ENCODE measurements around the gene CDYL. TPM values are rescaled to one million over a fixed set of nuclear protein-coding genes. Genes with fewer than 3 reads are reported as not detected.

The CDYL gene
- total RNA-seq, 1 experiment from 2014 or later, result 38.4 TPM

- Histone ChIP-seq H3K9me3 (ENCODE audit: low read length) (no peaks in the 10 kb centered on the region), H3F3A (ENCODE audit: low read length, unreplicated experiment) (no peaks in the 10 kb centered on the region), H4K20me1 (ENCODE audit: low read length) (peaks cover 8% of the 10 kb centered on the region), H3K27me3 (ENCODE audit: low read length) (no peaks in the 10 kb centered on the region), H3K27ac (ENCODE audit: low read length) (no peak overlapping the region), H3K4me1 (ENCODE audit: insufficient read depth, low read length) (peaks cover 28% of the 10 kb centered on the region), H3K4me2 (ENCODE audit: low read length) (no peak overlapping the region), H3K9me2 (replicated peaks; ENCODE audit: low read length) (no peaks in the 10 kb centered on the region), H3K9ac (ENCODE audit: low read length) (no peak overlapping the region), H3K36me3 (ENCODE audit: low read depth, low read length) (peaks cover 8% of the 10 kb centered on the region; the same call in 1 of the 2 replicates), H2AFZ (ENCODE audit: low read length) (no peak overlapping the region), H3K79me2 (ENCODE audit: low read length) (peaks cover 60% of the 10 kb centered on the region), H3K4me3 (ENCODE audit: low read length) (no peak overlapping the region)
- ChIA-PET CTCF (interaction anchor here (0.6 kb wide), 1 partner anchor 285 kb away, joined by 3 read pairs; no protein-coding TSS in a partner anchor), POLR2A (ENCODE audit: unreplicated experiment) (no interaction called here)
- ATAC-seq, result peak; percentile 10
- DNase-seq, result no peak
- intact Hi-C loops (cut with micrococcal nuclease), result no loop called here
- TF ChIP-seq CTCF (conservative IDR thresholded peaks at IDR 0.05; ENCODE audit: low read depth, low read length) (no peak), EZH2 (IDR thresholded peaks at IDR 0.05; ENCODE audit: low read length, unreplicated experiment) (no peak), EZH2phosphoT487 (IDR thresholded peaks at IDR 0.05; ENCODE audit: borderline replicate concordance, low read length) (no peak)
- BruUV-seq (replicated peaks), result no TSS peak
These were observed 133.0 kb downstream of the CDYL start for GRCh38 chr6:4909063-4909706.

GRCh38 chr6:4910037-4910760 lies 134.0 kb downstream of the CDYL start:
- no TSS peak for BruUV-seq (replicated peaks)
- CTCF ChIA-PET, result no interaction called here
- peaks cover 8% of the 10 kb centered on the region for H4K20me1 ChIP-seq (ENCODE audit: low read length)

More at GRCh38 chr6:4910037-4910760, 134.0 kb downstream of the CDYL start:
- H3K9me2 ChIP-seq (replicated peaks; ENCODE audit: low read length), result no peaks in the 10 kb centered on the region
- H3K4me1 ChIP-seq (ENCODE audit: insufficient read depth, low read length), result peaks cover 38% of the 10 kb centered on the region
- H2AFZ ChIP-seq (ENCODE audit: low read length), result no peak overlapping the region
- H3K9ac ChIP-seq (ENCODE audit: low read length), result no peak overlapping the region
- no peaks in the 10 kb centered on the region for H3F3A ChIP-seq (ENCODE audit: low read length, unreplicated experiment)
- peaks cover 8% of the 10 kb centered on the region; the same call in 1 of the 2 replicates for H3K36me3 ChIP-seq (ENCODE audit: low read depth, low read length)
- no peaks in the 10 kb centered on the region for H3K27me3 ChIP-seq (ENCODE audit: low read length)
- DNase-seq (peak; percentile 50), ATAC-seq (peak; percentile 72)
- no peak overlapping the region for H3K4me2 ChIP-seq (ENCODE audit: low read length)
- H3K27ac ChIP-seq (ENCODE audit: low read length), result no peak overlapping the region
- POLR2A ChIA-PET (ENCODE audit: unreplicated experiment), result interaction anchor here (0.7 kb wide), 1 partner anchor 102 kb away, joined by 7 read pairs; no protein-coding TSS in a partner anchor
- no peaks in the 10 kb centered on the region for H3K9me3 ChIP-seq (ENCODE audit: low read length)
- H3K79me2 ChIP-seq (ENCODE audit: low read length), result peaks cover 64% of the 10 kb centered on the region
- TF ChIP-seq EZH2phosphoT487 (IDR thresholded peaks at IDR 0.05; ENCODE audit: borderline replicate concordance, low read length) (no peak), EZH2 (IDR thresholded peaks at IDR 0.05; ENCODE audit: low read length, unreplicated experiment) (no peak), CTCF (conservative IDR thresholded peaks at IDR 0.05; ENCODE audit: low read depth, low read length) (no peak)
- intact Hi-C loops (cut with micrococcal nuclease), result loop anchor here (1.0 kb wide), 1 partner anchor 30 kb away; no protein-coding TSS in a partner anchor
- no peak overlapping the region for H3K4me3 ChIP-seq (ENCODE audit: low read length)

Data from PC-3 (cell line).